Neutrophil (primary cell): Measurements from ENCODE around the gene FAM117B.

Experiments
- H3K27ac ChIP-seq: fragments of 200-600 bp; sonication (generic); 2 replicates; pipeline ENCODE4 v1.5.1; 2016; ENCODE audit warnings: mild to moderate bottlenecking, moderate library complexity
- H3K27me3 ChIP-seq: fragments of 200-600 bp; sonication (generic); 2 replicates; pipeline ENCODE4 v1.6.0; 2016; ENCODE audit warnings: mild to moderate bottlenecking
- H3K36me3 ChIP-seq: fragments of 200-600 bp; sonication (generic); 2 replicates; pipeline ENCODE4 v1.5.1; 2017
- H3K4me1 ChIP-seq, 2 experiments: fragments of 200-600 bp in 1 of 2; sonication (generic) in 1 of 2; 1 replicate in 1 of 2; 2 replicates in 1 of 2; pipeline versions ENCODE4 v1.5.1 to v1.6.1; 2013 to 2016; ENCODE audit warnings: low read depth in 1 of 2, low read length in 1 of 2, mild to moderate bottlenecking in 1 of 2, moderate library complexity in 1 of 2; ENCODE audit not compliant: control insufficient read depth in 1 of 2, insufficient read depth in 1 of 2
- H3K4me3 ChIP-seq, 2 experiments: fragments of 200-600 bp in 1 of 2; sonication (generic) in 1 of 2; 1 replicate in 1 of 2; 2 replicates in 1 of 2; pipeline ENCODE4 v1.5.1; 2013 to 2016; ENCODE audit warnings: low read depth in 1 of 2, low read length in 1 of 2, mild to moderate bottlenecking in 1 of 2, moderate library complexity in 1 of 2
- H3K9me3 ChIP-seq: fragments of 200-600 bp; sonication (generic); 2 replicates; pipeline ENCODE4 v1.5.1; 2016
- TF ChIP-seq, protein P1 (sequence below): fragments of 200-600 bp; sonication (generic); IDR thresholded peaks from 2 replicates; pipeline ENCODE4 v1.5.1; 2016; ENCODE audit warnings: antibody characterized with exemption

Gene FAM117B

DNA sequence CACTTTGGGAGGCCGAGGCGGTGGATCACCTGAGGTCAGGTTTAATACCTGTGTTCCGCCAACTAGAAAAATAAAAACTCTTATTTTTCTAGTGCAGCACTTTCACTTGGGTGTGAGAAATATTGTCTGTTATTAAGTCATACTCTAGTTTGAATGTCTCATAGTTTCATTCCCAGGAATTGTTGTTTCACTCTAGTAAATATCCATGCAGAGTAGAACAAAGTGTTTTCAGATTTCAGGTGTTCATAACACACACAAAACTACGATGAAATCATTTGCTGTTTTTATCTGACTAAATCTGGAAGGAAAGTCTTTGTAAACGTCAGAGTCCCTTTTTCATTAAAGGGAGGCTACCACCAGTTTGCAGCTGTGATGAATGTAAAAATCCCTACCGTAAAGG is 4.0 kb downstream of the FAM117B start:
- no peaks in the 10 kb centered on the region for H3K36me3 ChIP-seq
- TF ChIP-seq, protein P1, sequence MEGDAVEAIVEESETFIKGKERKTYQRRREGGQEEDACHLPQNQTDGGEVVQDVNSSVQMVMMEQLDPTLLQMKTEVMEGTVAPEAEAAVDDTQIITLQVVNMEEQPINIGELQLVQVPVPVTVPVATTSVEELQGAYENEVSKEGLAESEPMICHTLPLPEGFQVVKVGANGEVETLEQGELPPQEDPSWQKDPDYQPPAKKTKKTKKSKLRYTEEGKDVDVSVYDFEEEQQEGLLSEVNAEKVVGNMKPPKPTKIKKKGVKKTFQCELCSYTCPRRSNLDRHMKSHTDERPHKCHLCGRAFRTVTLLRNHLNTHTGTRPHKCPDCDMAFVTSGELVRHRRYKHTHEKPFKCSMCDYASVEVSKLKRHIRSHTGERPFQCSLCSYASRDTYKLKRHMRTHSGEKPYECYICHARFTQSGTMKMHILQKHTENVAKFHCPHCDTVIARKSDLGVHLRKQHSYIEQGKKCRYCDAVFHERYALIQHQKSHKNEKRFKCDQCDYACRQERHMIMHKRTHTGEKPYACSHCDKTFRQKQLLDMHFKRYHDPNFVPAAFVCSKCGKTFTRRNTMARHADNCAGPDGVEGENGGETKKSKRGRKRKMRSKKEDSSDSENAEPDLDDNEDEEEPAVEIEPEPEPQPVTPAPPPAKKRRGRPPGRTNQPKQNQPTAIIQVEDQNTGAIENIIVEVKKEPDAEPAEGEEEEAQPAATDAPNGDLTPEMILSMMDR, result no peak
- peaks cover 29 to 34% of the 10 kb centered on the region in 2 experiments for H3K4me1 ChIP-seq
- H3K9me3 ChIP-seq, result no peaks in the 10 kb centered on the region
- no peaks in the 10 kb centered on the region for H3K27me3 ChIP-seq
- H3K27ac ChIP-seq, result no peak overlapping the region
- H3K4me3 ChIP-seq, result no peak overlapping the region

DNA sequence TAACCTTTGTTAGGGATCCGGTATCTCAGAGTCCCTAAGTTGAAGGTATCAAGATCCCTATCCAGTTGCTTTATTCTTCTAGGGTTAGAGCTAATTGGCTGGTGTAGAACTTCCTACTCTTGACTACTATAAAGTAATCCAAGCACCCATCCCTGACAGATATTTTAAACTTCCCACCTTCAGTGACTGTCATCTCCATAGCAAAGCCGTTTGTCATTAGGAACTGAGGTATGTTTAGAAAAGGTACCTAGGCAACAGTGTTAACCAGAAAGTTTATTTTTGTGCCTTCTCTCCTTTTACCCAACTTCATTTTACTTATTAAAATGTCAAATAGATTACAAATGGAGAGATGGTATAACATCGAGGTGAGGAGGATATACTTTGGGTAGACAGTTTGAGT is 4.5 kb downstream of the FAM117B start:
- Histone ChIP-seq H3K4me3 (no peak overlapping the region), H3K36me3 (no peaks in the 10 kb centered on the region), H3K27me3 (no peaks in the 10 kb centered on the region), H3K4me1 (peaks cover 31 to 35% of the 10 kb centered on the region in 2 experiments), H3K9me3 (no peaks in the 10 kb centered on the region), H3K27ac (no peak overlapping the region)
- TF ChIP-seq, protein P1, result no peak

DNA sequence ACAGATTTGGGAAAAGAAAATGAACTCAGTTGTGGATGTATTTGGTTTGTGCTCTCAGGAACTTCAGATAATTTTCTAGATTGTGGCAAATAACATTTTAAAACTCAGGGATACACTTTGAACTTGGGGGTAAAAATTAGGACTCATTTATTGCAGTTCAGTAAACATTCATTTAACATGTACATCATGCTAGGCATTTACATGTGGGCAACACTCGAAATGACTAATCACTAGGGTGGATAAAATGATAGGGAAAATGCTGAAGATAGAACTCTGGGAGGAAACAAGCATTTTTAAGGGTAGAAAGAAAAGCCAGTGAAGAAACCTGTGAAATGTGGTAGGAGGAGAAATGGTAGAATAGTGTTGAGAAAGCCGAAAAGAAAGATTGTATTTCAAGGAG is 7.8 kb downstream of the FAM117B start:
- Histone ChIP-seq H3K27ac (peak overlapping the region; percentile 81), H3K9me3 (no peaks in the 10 kb centered on the region), H3K4me1 (peaks cover 23 to 25% of the 10 kb centered on the region in 2 experiments), H3K36me3 (no peaks in the 10 kb centered on the region), H3K4me3 (peak overlapping the region in 1 of 2 experiments; percentile 37), H3K27me3 (no peaks in the 10 kb centered on the region)
- TF ChIP-seq, protein P1, result no peak

DNA sequence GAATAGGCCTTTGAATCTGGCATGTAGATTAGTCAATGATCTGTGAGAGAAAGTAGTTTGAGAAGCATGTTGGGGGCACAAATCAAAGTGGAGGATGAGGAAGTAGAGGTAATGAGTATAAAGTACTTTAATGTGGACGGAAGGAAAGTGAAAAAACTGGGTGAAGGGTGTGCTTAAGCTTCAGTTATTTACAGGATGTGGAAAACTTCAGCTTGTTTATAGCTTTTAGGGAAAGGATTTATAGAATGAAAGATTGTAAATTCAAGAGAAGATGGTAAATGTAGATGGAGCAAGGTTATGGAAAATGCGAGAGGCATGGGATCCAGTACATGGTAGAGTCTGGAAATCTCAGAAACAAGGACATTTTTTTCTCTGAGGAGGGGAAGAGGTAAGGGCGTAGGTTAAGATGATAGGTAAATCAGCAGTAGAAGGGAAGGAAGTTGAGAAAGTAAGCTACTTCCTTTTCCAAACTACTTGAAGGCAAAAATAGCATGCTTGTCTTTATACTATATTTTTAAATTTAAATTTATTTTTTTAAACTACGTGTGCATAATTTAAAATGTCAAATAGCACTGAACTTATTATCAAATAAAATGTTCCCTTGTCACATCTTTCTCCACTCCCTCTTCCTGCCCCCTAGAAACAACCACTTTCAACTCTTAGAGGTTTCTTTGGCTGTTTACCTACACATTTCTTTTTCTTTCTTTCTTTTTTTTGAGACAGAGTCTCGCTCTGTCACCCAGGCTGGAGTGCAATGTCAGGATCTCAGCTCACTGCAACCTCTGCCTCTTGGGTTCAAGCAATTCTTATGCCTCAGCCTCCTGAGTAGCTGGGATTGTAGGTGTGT is 8.5 kb downstream of the FAM117B start:
- Histone ChIP-seq H3K27ac (peak overlapping the region; percentile 81), H3K4me1 (peaks cover 23 to 25% of the 10 kb centered on the region in 2 experiments)
- TF ChIP-seq, protein P1, result no peak

DNA sequence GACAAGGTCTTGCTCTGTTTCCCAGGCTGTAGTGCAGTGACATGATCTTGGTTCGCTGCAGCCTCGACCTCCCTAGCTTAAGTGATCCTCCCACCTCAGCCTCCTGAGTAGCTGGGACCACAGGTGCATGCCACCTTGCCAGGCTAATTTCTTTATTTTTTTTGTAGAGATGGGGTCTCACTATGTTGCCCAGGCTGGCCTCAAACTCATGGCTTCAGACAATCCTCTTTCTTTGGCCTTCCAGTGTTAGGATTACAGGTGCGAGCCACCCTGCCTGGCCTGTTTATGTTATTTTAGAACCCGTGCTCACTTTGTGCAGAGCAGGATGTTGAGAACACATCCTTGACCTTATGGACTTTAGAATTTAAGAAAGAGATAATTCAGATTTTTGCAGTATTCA is 17.4 kb downstream of the FAM117B start:
- Histone ChIP-seq H3K4me3 (no peak overlapping the region), H3K27ac (no peak overlapping the region), H3K4me1 (no peaks in the 10 kb centered on the region), H3K27me3 (no peaks in the 10 kb centered on the region), H3K36me3 (no peaks in the 10 kb centered on the region), H3K9me3 (no peaks in the 10 kb centered on the region)
- TF ChIP-seq, protein P1, result no peak

More for the DNA sequence above, 8.5 kb downstream of the FAM117B start:
- Histone ChIP-seq H3K4me3 (peak overlapping the region in 1 of 2 experiments; percentile 37), H3K27me3 (no peaks in the 10 kb centered on the region), H3K36me3 (no peaks in the 10 kb centered on the region), H3K9me3 (no peaks in the 10 kb centered on the region)
